GM19043 (cell line): Measurements from ENCODE around the gene EMILIN1.
"Not testable (repeated sequence)": the region's sequence is repeated elsewhere in the genome, so short reads cannot be mapped to it uniquely, and the experiment has no call there.

ENCODE experiments used
- ATAC-seq: cut with Tn5 transposase; IDR thresholded peaks from one replicate; pipeline ENCODE4 v1.9.1; 2021; ENCODE audit warnings: low read depth; ENCODE audit not compliant: unreplicated experiment

Gene EMILIN1

DNA sequence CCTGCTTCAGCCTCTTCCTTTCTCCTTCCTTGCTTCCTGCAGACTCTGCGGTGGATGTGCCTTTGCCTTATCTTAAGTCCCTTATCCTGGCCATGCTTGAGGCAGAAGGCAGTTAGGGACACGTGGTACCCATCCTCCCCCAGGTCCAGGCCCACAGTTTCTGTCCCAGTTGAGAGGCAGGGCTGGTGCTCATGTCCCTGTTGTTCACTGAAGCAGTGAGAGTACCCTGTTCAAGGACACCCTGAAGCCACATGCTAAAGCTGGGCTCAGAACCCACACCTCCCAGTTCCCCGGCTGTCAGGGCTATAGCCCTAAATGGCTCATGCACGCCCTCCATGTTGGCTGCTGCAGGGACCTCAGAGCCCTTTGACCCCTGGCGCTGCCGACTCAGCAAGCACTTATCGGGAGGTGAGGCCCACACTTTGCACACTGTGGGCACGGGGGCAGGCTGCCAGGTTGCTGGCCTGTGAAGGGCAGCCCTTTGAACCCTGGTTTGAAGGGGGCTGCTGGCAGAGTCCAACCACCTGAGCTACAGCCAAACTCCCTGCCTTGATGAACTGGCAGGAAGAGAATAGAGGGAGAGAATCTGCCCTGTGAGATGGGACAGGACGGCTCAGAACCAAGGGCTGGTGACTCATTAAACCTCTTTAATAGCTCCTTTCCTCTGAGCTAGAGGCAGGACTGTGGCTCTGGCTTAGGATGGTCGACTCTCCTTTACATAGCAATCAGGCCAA is 14.4 kb downstream of the EMILIN1 start:
- no peak for ATAC-seq

DNA sequence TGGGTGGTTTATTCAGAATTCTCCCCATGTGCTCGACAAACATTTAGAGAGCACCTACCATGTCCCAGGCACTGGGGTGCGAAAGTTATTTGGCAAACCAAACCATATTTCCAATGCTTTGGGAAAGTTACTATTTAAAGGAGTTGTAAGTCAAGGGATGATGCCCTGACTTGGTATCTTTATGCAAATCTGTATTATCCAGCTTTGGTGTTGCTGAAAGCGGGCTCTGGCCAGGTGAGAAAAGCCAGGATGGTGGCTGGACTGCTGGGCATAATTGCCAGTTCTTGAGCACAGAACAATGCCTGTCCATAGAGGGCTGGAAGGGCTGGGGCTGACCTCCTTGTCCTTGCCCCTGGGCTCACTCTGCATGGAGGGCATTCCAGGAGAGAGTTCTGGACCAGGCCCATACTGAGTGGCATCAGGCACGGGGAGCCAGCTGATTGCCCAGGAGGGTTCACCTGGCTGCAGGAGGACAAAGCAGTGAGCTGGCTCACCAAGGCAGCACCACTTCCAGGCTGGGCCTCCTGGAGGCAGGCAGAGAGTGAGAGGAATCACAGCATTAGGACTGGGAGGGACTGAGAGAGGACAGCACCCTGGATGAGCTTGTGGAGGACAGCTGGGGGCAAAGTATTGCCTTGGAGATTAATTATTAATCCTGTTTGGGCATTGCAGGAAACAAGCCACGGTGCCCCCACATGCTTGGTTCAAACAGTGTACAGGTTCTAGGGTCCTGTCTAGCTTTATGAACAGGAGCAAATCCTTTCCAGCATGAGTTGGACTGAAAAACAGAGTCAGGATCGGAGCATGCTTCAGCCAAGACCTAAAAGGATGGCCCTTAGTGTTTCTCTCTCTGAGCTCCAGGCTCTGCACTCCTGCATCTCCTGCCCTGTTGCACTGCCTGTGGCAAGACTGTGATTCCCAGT is 15.3 kb downstream of the EMILIN1 start:
- no peak for ATAC-seq

- ATAC-seq = no peak
Observed at GRCh38 chr2:27094353-27094984, 16.1 kb downstream of the EMILIN1 start.

DNA sequence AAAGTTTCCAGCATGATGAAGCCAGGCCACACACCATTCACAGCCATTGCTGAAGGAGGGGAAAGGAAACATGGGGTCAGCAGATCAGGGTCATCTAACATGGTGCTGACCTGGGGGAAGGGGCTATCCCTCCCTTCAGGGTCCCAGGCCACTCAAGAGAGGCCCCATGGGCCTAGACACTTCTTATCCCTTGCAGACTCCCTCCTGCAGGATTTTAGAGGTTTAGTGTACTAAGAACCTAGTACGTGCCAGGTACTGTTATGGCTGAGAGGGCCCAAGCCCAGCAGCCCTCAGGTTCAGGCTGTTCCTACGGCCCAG is 17.0 kb downstream of the EMILIN1 start:
- ATAC-seq = no peak

GRCh38 chr2:27095745-27096651 is 17.6 kb downstream of the EMILIN1 start:
- no peak for ATAC-seq

GRCh38 chr2:27096748-27097297 is 18.4 kb downstream of the EMILIN1 start:
- no peak for ATAC-seq

DNA sequence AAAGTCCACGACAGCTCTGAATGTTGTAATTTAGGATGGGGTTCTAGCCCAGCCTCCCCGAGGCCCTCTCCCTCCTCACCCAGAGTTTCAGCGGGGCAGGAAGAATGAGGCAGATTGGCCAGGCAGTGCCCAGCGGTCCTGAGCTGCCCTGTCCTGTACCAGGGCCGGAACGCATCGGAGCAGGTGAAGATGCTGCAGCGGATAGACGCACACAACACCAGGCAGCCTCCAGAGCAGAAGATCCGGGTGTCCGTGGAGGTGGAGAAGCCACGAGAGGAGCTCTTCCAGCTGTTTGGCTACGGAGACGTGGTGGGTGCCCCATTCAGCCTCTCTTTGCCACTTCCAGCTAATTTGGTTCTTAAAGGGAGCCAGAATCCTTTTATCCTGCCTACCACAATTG is 18.9 kb downstream of the EMILIN1 start:
- no peak for ATAC-seq

DNA sequence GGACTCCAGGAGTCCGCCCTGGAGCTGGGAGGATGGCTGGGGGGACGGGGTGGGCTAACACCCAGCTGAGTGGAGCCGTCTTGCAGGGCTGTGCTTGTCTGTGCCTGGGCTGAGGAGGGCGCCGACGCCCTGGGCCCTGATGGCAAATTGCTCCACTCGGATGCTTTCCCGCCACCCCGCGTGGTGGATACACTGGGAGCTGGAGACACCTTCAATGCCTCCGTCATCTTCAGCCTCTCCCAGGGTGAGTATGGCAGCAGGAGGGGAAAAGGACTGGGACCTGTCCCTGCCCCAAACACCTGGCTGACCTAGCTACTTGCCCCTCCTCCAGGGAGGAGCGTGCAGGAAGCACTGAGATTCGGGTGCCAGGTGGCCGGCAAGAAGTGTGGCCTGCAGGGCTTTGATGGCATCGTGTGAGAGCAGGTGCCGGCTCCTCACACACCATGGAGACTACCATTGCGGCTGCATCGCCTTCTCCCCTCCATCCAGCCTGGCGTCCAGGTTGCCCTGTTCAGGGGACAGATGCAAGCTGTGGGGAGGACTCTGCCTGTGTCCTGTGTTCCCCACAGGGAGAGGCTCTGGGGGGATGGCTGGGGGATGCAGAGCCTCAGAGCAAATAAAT is 21.0 kb downstream of the EMILIN1 start:
- no peak for ATAC-seq

GRCh38 chr2:27100036-27100435 is 21.6 kb downstream of the EMILIN1 start:
- no peak for ATAC-seq

DNA sequence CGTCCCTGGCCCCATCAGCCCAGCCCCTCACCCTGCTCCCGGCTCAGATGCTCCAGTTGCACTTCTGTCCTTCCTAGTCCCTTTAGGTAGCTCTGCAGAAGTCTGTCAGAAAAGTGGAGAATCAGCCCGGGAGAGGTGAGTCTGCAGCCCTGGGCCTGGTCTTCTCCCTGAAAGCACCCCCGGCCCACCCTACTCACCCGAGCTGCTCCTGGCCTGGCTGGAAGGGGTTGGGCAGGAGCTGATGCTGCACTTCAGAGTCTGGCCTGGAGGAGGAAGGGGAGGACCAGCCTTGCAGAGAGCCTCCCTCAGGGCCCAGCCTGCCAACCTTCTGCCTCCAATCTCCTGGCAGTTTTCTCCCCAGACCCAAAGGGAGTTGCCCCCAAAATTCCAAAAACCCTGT is 23.9 kb downstream of the EMILIN1 start:
- ATAC-seq = no peak

DNA sequence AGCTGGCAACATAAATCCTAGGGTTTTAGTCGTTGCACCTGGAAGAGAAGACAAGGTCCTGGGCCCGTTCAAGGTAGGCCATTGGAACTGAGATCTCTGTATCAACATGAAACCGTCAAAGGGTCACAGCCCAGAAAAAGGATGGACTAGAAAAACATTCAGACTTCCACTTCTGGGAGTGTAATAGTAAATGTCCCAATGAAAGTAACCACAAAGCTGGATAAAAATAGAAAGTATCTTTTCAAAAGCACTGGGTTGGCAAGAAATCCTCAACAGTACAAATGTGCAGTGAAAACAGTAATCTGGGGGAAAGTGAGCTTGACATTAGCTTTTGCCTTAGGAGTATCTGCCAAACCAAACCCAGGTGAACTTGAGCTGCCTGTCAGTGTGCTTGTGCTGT is 27.6 kb downstream of the EMILIN1 start:
- no peak for ATAC-seq

GRCh38 chr2:27108221-27108620 is 29.8 kb downstream of the EMILIN1 start:
- ATAC-seq = no peak

DNA sequence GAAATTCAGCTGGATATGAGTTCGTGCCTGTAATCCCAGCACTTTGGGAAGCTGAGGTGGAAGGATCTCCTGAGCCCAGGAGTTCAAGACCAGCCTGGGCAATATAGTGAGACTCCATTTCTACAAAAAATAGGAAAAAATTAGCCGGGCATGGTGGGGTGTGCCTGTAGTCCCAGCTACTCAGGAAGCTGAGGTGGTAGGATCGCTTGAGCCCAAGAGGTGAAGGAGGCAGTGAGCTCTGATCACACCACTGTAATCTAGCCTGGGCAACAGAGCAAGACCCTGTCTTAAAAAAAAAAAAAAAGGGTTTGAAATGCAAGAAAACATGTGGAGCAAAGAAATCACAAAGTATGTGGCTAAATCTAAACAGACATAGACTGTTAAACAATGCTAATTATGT is 30.7 kb downstream of the EMILIN1 start:
- no peak for ATAC-seq

- ATAC-seq = not testable (repeated sequence)
Observed at GRCh38 chr2:27110603-27111352, 32.4 kb downstream of the EMILIN1 start.

- not testable (repeated sequence) for ATAC-seq
Observed at GRCh38 chr2:27111392-27112078, 33.1 kb downstream of the EMILIN1 start.

DNA sequence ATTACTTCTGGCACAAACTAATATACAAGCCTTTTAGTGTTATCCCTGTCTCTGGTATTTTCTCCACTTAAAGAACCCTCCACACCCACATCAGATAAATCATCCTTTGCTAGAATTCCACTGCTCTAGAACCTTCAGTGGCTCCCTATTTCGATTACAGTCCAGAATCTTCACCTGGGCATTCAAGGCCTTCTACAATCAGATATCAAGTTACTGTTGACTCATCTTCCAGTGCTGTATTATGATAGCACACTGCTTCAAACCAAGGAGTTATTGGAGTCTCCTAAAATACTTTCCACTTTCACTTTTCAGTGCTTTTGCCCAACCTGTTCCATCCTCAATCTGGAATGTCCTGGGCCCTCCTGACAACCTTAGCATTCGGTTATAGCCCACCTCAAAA is 37.1 kb downstream of the EMILIN1 start:
- no peak for ATAC-seq

DNA sequence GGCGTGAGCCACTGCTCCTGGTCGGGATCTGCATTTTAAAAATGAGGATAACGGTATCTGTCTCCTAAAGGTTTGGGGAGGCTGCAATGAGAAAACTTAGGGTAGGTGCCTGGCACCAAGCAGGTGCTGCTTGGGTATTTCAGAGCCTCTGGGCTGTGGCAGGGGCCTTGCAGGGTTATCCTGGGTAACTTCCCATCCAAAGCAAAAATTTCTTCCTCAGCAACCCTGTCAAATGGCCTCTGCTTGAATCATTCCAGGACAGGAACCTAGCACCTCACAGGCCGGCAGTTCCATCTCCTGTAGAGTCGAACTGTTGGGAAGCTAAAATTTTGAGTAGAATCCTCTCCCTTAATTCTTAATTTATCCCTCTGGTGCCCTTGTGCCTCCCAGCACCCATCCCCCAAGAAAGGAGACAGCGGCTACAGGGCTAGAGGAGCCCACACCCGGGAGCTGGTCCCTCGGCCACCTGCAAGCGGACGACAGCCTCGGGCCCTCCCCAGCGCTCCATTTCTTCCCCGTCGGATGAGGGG is 39.6 kb downstream of the EMILIN1 start:
- ATAC-seq = no peak
